GM19395 (cell line): ENCODE results near the gene MXRA8.
"Not testable (repeated sequence)": the region's sequence is repeated elsewhere in the genome, so short reads cannot be mapped to it uniquely, and the experiment has no call there.

Source experiments
- ATAC-seq: cut with Tn5 transposase; IDR thresholded peaks from one replicate; pipeline ENCODE4 v1.9.1; 2021; ENCODE audit warnings: mild to moderate bottlenecking, moderate library complexity; ENCODE audit not compliant: unreplicated experiment

The MXRA8 gene

GRCh38 chr1:1324084-1324523 lies 34.3 kb downstream of the MXRA8 start:
- peak; percentile 30 for ATAC-seq

DNA sequence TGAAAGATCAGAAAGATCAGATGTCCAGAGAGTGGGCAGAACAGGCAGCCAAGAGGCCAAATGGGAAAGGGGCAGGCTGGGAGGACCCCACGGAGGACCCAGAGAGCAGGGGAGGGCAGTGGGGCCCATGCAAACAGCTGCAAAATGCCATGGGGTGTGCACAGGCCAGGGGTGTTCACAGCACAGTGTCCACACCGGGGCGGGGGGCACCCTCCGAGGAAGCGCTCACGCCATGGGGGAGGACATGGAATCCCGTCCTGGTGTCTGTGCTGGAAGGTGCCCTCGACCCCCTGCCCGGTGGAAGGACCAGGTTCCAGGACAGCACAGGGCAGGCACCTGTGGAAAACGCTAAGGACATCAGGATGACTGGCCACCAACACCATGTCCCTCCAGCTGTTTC lies 35.4 kb downstream of the MXRA8 start:
- no peak for ATAC-seq

DNA sequence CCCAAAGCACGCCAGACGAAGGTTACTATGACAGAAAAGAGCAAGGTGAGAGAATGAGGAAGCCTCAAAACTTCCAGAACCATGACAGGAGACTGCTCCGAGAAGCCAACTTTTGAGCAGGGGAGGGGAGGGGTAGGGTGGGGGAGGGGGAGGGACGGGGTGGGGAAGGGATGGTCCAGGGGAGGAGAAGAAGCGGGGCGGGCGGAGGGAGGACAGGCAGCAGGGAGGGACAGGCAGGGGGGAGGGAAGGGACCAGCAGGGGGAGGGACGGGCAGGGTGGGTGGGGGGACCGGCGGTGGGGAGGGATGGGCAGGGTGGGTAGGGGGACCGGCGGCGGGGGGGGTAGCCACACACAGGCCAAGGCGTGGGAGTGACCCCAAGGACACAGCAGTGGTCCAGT lies 35.9 kb downstream of the MXRA8 start:
- no peak for ATAC-seq

- no peak for ATAC-seq
These were observed 36.9 kb downstream of the MXRA8 start for GRCh38 chr1:1321477-1321876.

GRCh38 chr1:1320666-1321448 lies 37.5 kb downstream of the MXRA8 start:
- ATAC-seq: no peak

GRCh38 chr1:1319646-1319941 lies 38.8 kb downstream of the MXRA8 start:
- no peak for ATAC-seq

- ATAC-seq: no peak
These were observed 39.3 kb downstream of the MXRA8 start for GRCh38 chr1:1318777-1319645.

DNA sequence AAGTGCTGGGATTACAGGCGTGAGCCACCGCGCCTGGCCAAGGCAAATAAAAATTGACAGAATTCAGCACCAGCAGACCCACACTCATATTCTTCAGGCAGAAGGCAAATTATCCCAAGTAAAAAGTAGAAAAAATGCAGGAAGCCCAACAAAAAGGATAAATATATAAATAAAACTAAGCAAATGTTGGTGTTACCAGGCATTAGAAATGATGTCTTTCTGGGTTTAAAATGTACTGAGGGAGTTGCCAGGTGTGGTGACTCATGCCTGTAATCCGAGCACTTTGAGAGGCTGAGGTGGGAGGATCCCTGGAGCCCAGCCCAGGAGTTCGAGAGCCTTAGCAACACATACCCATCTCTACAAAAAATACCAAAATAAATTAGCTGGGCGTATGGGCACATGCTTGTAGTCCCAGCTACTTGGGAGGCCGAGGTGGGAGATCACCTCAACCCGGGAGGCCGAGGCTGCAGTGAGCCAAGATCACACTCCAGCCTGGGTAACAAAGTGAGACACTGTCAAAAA lies 40.2 kb downstream of the MXRA8 start:
- no peak for ATAC-seq

GRCh38 chr1:1317420-1317819 lies 40.9 kb downstream of the MXRA8 start:
- ATAC-seq: no peak

DNA sequence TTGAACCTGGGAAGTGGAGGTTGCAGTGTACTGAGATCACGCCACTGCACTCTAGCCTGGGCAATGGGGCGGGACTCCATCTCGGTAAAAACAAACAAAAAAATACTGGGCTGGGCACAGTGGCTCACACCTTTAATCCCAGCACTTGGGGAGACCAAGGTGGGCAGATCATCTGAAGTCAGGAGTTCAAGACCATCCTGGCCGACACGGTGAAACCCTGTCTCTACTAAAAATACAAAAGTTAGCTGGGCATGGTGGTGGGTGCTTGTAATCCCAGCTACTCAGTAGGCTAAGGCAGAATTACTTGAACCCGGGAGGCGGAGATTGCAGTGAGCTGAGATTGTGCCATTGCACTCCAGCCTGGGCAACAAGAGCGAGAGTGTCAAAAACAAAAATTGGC lies 42.2 kb downstream of the MXRA8 start:
- ATAC-seq: not testable (repeated sequence)

GRCh38 chr1:1315435-1315954 lies 42.9 kb downstream of the MXRA8 start:
- no peak for ATAC-seq

DNA sequence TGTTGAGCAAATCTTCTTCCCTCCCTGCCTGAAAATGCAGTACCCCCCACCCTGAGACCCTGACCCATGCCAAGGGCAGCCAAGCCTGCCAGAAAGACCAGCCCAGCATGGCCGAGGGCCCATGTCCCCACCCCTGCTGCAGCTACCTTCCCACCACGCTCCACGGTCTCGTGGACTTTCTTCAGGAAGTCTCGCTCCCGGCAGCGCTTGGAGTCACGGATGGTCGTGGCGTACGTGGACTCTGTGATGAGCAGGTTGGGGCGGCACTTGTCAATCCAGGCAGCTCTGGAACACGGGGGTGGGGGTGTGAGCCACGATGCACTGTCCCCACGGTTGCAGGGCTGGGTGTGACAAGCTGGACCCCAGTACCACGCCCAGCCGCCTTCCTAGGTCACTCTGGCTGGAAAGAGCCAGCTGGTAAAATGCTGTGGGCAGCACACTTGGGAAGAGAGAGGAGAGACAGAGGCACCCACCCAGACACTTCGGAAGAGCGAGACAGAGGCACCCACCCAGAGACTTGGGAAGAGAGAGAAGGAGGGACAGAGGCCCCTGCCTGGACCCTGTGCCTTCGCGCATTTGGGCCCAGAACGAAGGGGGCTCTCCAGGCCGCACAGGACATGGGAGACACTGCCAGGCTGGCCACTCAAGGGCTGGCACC lies 43.5 kb downstream of the MXRA8 start:
- ATAC-seq: no peak

DNA sequence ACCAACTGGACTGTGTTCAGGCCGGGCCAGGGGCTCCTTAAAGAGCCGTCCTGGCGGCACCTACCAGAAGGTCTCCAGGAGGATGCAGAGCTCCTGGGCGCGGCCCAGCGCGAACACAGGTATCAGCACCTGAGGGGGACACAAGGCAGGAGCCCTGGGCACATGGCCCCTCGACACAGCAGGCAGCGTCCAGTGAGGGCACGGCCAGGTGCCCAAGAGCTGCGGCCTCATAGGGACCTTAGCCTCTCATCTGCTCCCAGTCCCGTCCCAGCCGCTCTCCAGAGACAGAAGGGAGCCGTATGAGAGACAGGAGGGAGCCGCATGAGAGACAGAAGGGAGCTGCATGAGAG lies 44.1 kb downstream of the MXRA8 start:
- ATAC-seq: no peak

- no peak for ATAC-seq
These were observed 44.7 kb downstream of the MXRA8 start for GRCh38 chr1:1313500-1314236.

DNA sequence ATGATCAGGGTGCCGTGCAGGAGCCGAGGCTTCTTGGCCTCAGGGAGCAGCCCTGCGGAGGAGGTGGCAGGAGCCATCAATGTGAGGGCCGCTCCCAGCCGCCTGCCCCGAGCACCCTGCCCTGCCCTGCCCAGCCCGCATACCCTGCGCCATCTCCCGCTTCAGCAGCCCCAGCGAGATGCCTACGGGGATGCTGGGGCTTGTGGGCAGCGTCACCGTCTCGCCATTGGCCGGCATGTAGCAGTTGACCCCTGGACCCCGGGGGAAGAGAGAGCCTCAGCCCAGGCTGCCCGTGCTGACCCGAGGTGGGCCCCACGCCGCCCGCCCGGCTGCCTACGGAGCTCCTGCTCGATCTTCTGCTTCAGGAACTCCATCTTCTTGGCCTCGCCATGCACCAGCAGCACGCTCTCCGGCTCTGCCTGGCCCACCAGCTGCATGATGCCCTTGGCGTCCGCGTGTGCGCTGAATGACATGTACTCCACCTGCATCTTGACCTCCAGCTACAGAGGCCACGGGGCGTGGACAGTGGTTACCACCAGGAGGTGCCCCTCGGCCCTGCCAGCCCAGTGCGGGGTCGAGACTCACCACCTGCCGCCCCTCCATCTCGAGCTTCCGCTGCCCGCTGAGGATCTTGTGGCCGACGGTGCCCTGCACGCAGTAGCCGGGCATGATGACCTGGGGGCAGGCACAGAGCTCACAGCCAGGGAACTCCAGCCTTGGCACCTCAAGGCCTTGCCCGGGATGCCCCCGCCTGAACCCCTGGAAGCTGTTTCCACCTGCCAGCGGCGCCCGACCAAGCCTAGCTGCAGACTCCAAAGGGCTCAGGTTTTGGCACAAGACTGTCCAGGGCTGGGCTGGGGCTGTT lies 45.7 kb downstream of the MXRA8 start:
- no peak for ATAC-seq

DNA sequence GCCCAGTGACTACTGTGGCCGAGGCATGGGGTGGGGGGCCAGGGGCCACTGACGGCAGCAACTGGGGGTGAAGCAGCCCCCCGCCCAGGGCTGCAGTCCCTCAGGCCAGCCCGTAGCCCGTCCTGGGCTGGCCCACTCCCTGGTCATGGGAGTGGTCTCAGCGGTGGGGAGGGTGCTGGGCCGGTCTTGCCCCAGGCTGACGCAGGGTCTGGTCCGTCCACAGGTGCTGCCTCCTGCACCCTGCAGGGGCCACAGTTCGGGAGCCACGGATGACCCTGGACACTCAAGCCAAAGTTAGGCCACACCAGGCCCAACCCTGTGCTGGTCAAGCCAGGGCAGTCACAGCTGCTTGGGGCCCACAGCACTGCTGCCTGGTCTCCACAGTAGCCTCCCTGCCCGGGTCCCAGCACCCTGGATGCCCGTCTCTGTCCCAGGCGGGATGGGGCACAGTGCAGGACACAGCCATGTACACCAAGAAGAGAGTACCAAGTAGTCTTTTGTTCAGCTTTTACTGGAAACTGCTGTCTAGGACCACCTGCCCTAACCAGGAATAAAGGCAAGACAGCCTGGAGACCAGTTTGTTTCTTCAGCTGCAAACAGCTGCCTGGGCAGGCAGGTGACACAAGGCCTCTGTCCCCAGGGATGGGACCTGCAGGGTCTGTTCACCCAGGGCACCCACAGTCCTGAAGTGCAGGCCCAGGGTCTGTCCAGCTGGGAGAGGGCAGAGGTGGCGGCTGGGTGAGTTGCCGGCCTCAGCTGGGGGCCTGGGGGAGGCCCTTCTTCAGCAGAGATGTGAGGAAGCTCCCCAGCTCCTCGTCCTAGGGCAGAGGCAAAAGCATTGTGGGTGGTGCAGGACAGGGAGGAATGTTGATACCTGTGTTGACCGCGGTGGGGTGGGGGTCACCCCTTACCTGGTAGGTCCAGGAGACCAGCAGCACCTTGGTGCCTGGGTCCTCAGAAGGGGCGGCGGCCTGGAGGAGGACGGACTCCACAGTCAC lies 46.9 kb downstream of the MXRA8 start:
- ATAC-seq: no peak

GRCh38 chr1:1310476-1311053 lies 47.8 kb downstream of the MXRA8 start:
- no peak for ATAC-seq

DNA sequence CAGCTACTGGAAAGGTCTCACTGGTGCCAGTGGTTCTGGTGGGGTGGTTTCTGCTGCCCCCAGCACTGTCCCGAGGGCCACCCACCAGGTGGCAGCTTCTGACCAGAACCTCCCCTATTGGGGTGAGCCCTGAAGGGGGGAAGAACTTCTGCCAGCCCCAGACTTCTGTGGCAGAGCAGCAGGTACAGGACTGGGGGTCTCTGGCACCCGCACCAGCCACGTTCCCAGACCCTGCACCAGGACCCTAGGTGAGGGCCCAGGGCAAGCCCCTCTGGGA lies 48.3 kb downstream of the MXRA8 start:
- no peak for ATAC-seq
